SU-DHL-6 (cell line): Measurements from ENCODE around the gene SLFNL1.

Source experiments
- H2AFZ ChIP-seq: fragments of 200-600 bp; sonication (generic); 2 replicates; pipeline ENCODE4 v1.6.1; 2014; ENCODE audit warnings: low read depth, mild to moderate bottlenecking, moderate library complexity, mixed read lengths, antibody characterized with exemption, low read length; ENCODE audit not compliant: severe bottlenecking
- H3F3A ChIP-seq: fragments of 200-600 bp; shearing (Covaris generic); 2 replicates; pipeline ENCODE4 v1.6.0; 2016; ENCODE audit warnings: antibody characterized with exemption, mild to moderate bottlenecking; ENCODE audit not compliant: insufficient read depth
- H3K27ac ChIP-seq: fragments of 200-600 bp; sonication (generic); 2 replicates; pipeline ENCODE4 v1.5.1; 2016; ENCODE audit warnings: low read depth, mild to moderate bottlenecking, low read length, moderate library complexity, mixed read lengths
- H3K27me3 ChIP-seq: fragments of 200-600 bp; sonication (generic), shearing (Covaris generic); 2 replicates; pipeline ENCODE4 v1.6.0; 2014; ENCODE audit warnings: mild to moderate bottlenecking, low read length
- H3K36me3 ChIP-seq: fragments of 200-600 bp; sonication (generic); 2 replicates; pipeline ENCODE4 v1.6.1; 2014; ENCODE audit warnings: mild to moderate bottlenecking, low read length, mixed read lengths
- H3K4me2 ChIP-seq: fragments of 300-600, 200-600 bp; shearing (Covaris generic), sonication (generic); 2 replicates; pipeline ENCODE4 v1.6.0; 2014; ENCODE audit warnings: low read length, low read depth, mild to moderate bottlenecking; ENCODE audit not compliant: poor library complexity, severe bottlenecking
- H3K4me3 ChIP-seq: fragments of 200-600 bp; sonication (generic); 2 replicates; pipeline ENCODE4 v1.5.1; 2014; ENCODE audit warnings: antibody characterized with exemption, low read length, mild to moderate bottlenecking, mixed read lengths; ENCODE audit not compliant: insufficient read depth, poor library complexity, severe bottlenecking
- H3K79me2 ChIP-seq: fragments of 200-600 bp; sonication (generic); 2 replicates; pipeline ENCODE4 v1.6.1; 2014; ENCODE audit warnings: mild to moderate bottlenecking, low read length, moderate library complexity; ENCODE audit not compliant: insufficient read depth
- H3K9ac ChIP-seq: fragments of 200-600 bp; sonication (generic); 2 replicates; pipeline ENCODE4 v1.7.0; 2014; ENCODE audit warnings: mild to moderate bottlenecking, low read length
- H3K9me2 ChIP-seq: fragments of 200-600 bp; sonication (generic); replicated peaks from 2 replicates; pipeline ENCODE4 v1.6.1; 2014; ENCODE audit warnings: low read length; ENCODE audit not compliant: insufficient read depth
- H3K9me3 ChIP-seq: fragments of 200-600 bp; sonication (generic); 2 replicates; pipeline ENCODE4 v1.6.1; 2014; ENCODE audit warnings: low read length, mixed read lengths; ENCODE audit not compliant: insufficient read depth
- H4K20me1 ChIP-seq: fragments of 200-600 bp; sonication (generic); 2 replicates; pipeline ENCODE4 v1.6.1; 2014; ENCODE audit warnings: low read depth, mild to moderate bottlenecking, antibody characterized with exemption, low read length, moderate library complexity, mixed read lengths
- EZH2phosphoT487 ChIP-seq: fragments of 200-600 bp; sonication (generic), shearing (Covaris generic); conservative IDR thresholded peaks from 2 replicates; pipeline ENCODE4 v1.6.1; 2018; ENCODE audit warnings: mild to moderate bottlenecking, antibody characterized with exemption, low read length, moderate library complexity, mixed read lengths
- TF ChIP-seq, protein P1 (sequence below): fragments of 200-600 bp; sonication (generic); IDR thresholded peaks from one replicate; pipeline ENCODE4 v1.5.1; 2017; ENCODE audit warnings: antibody characterized with exemption, mild to moderate bottlenecking, low read length, moderate library complexity; ENCODE audit not compliant: insufficient read depth, poor library complexity, severe bottlenecking

Gene SLFNL1

DNA sequence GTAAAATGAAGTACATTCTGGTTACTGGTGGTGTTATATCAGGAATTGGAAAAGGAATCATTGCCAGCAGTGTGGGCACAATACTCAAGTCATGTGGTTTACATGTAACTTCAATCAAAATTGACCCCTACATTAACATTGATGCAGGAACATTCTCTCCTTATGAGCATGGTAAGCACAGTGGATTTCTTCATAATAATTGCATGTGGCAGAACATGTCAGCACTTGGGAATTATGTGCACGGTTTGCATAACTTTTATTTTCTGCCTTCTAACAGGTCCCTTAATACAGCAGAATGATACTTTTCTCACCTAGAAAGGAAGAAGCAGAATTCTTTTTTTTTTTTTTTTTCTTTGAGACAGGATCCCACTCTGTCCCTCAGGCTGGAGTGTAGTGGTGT lies 38.2 kb downstream of the SLFNL1 start:
- H3K36me3 ChIP-seq, result peaks cover 31% of the 10 kb centered on the region
- no peak for TF ChIP-seq EZH2phosphoT487
- TF ChIP-seq, protein P1, sequence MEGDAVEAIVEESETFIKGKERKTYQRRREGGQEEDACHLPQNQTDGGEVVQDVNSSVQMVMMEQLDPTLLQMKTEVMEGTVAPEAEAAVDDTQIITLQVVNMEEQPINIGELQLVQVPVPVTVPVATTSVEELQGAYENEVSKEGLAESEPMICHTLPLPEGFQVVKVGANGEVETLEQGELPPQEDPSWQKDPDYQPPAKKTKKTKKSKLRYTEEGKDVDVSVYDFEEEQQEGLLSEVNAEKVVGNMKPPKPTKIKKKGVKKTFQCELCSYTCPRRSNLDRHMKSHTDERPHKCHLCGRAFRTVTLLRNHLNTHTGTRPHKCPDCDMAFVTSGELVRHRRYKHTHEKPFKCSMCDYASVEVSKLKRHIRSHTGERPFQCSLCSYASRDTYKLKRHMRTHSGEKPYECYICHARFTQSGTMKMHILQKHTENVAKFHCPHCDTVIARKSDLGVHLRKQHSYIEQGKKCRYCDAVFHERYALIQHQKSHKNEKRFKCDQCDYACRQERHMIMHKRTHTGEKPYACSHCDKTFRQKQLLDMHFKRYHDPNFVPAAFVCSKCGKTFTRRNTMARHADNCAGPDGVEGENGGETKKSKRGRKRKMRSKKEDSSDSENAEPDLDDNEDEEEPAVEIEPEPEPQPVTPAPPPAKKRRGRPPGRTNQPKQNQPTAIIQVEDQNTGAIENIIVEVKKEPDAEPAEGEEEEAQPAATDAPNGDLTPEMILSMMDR, result no peak
- H3K79me2 ChIP-seq, result peaks cover 64% of the 10 kb centered on the region
- no peak overlapping the region for H3K4me3 ChIP-seq
- H3K9ac ChIP-seq, result no peak overlapping the region
- no peak overlapping the region for H2AFZ ChIP-seq
- no peak overlapping the region for H3K4me2 ChIP-seq
- H3K27me3 ChIP-seq, result no peaks in the 10 kb centered on the region
- no peaks in the 10 kb centered on the region for H3K9me2 ChIP-seq
- no peaks in the 10 kb centered on the region for H3F3A ChIP-seq
- no peak overlapping the region for H3K27ac ChIP-seq
- H3K9me3 ChIP-seq, result no peaks in the 10 kb centered on the region
- H4K20me1 ChIP-seq, result peaks cover 21% of the 10 kb centered on the region; the same call in 1 of the 2 replicates

DNA sequence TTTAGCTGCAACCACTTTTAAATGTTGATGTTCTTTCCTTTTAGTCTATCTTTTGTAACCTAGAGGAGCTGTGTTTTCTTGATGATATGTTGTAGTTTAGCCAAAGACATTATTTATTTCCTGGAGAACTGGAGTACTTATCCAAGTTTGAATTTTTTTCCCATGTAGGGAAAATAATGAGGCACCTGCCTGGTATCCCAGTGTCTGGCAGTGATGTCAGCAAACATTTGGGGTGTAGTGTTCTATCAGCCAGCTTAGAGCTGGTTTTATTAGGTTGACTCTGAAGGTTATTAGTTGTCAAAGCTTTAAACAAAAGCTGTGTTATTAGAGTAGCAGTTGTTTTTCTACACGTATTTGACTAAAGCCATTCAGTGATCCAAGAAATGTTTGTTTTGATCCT lies 38.8 kb downstream of the SLFNL1 start:
- Histone ChIP-seq H3K4me2 (peak overlapping the region; percentile 14), H3K4me3 (no peak overlapping the region), H3F3A (no peaks in the 10 kb centered on the region), H2AFZ (no peak overlapping the region), H4K20me1 (peaks cover 21% of the 10 kb centered on the region; the same call in 1 of the 2 replicates), H3K9me2 (no peaks in the 10 kb centered on the region), H3K36me3 (peaks cover 26% of the 10 kb centered on the region), H3K9ac (no peak overlapping the region), H3K9me3 (no peaks in the 10 kb centered on the region), H3K79me2 (peaks cover 64% of the 10 kb centered on the region), H3K27ac (no peak overlapping the region), H3K27me3 (no peaks in the 10 kb centered on the region)
- TF ChIP-seq, protein P1, result no peak
- no peak for TF ChIP-seq EZH2phosphoT487

DNA sequence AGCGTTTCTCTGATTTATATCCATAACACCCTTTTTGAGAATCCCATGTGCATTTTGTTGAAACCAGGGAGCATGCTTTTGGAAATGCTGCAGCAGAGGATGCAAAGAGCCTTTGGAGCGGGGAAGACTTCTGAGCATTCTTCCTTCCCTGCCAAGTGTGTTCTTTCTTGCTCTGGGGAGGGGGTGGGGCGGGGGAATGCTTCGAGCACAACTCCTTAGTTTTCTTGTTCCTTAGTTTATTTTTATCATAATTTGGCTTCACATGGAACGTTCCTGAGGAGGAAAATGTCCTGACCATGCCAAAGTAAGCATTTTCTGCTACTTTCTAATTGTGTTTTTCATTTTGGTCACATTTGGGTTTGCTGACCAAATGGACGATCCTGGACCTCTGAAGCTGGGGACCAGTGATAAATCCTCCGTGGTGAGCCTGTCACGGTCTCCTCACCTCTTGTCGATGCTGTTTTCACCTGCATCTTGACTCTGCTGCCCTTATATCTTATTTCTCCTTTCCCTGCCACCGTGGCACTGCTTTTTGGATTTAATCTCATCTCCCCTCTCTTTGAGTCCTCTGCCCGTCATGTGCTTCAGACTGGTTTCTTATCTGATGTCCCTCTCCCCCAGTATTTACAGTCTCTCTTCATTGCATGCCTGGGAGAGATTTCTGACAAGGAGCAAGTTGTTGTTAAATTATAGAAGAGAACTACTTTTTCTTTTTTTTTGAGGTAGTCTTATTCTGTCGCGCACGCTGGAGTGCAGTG lies 39.7 kb downstream of the SLFNL1 start:
- no peak overlapping the region for H3K27ac ChIP-seq
- no peaks in the 10 kb centered on the region for H3F3A ChIP-seq
- no peaks in the 10 kb centered on the region for H3K9me2 ChIP-seq
- no peaks in the 10 kb centered on the region for H3K27me3 ChIP-seq
- H3K9me3 ChIP-seq, result no peaks in the 10 kb centered on the region
- H4K20me1 ChIP-seq, result peaks cover 21% of the 10 kb centered on the region; the same call in 1 of the 2 replicates
- TF ChIP-seq EZH2phosphoT487, result no peak
- TF ChIP-seq, protein P1, result no peak
- H3K4me3 ChIP-seq, result no peak overlapping the region
- peaks cover 64% of the 10 kb centered on the region for H3K79me2 ChIP-seq
- peak overlapping the region; percentile 99 for H3K9ac ChIP-seq
- H3K4me2 ChIP-seq, result peak overlapping the region; percentile 68
- H3K36me3 ChIP-seq, result peaks cover 19% of the 10 kb centered on the region
- H2AFZ ChIP-seq, result no peak overlapping the region
